GM10266 (cell line): ENCODE results near the gene DIMT1.

Experiments
- DNase-seq: peaks from one replicate; pipeline ENCODE4 v3.0.0; 2012; ENCODE audit errors: extremely low spot score
- TF ChIP-seq, protein P1 (sequence below): IDR thresholded peaks from 2 replicates; pipeline ENCODE4 v1.5.1; 2012; ENCODE audit warnings: mild to moderate bottlenecking, low read depth; ENCODE audit not compliant: control insufficient read depth, insufficient read depth; ENCODE audit errors: missing control alignments

DIMT1 gene

GRCh38 chr5:62385816-62386400 is 17.8 kb downstream of the DIMT1 start:
- TF ChIP-seq, protein P1, sequence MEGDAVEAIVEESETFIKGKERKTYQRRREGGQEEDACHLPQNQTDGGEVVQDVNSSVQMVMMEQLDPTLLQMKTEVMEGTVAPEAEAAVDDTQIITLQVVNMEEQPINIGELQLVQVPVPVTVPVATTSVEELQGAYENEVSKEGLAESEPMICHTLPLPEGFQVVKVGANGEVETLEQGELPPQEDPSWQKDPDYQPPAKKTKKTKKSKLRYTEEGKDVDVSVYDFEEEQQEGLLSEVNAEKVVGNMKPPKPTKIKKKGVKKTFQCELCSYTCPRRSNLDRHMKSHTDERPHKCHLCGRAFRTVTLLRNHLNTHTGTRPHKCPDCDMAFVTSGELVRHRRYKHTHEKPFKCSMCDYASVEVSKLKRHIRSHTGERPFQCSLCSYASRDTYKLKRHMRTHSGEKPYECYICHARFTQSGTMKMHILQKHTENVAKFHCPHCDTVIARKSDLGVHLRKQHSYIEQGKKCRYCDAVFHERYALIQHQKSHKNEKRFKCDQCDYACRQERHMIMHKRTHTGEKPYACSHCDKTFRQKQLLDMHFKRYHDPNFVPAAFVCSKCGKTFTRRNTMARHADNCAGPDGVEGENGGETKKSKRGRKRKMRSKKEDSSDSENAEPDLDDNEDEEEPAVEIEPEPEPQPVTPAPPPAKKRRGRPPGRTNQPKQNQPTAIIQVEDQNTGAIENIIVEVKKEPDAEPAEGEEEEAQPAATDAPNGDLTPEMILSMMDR = no peak
- no peak for DNase-seq

DNA sequence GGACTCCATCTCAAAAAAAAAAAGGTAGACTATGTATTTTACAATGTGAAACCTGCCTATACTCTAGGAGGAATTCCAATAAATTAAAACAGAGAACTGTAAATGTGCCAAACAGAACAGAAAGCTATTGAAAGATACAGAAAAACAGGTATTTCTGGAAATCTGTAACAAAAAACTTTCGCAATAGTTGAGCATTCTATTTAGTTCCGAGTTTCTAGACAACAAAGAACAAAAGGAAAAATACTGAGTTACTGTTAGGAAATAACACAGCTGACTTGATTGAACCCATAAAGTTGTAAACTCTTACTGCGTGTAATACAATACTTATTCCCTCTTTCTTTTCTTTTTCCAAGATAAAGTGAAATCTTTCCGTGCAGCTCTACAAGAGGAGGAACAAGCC is 18.6 kb downstream of the DIMT1 start:
- no peak for DNase-seq
- TF ChIP-seq, protein P1 = no peak

GRCh38 chr5:62376064-62376463 is 27.6 kb downstream of the DIMT1 start:
- TF ChIP-seq, protein P1 = no peak
- DNase-seq = no peak

DNA sequence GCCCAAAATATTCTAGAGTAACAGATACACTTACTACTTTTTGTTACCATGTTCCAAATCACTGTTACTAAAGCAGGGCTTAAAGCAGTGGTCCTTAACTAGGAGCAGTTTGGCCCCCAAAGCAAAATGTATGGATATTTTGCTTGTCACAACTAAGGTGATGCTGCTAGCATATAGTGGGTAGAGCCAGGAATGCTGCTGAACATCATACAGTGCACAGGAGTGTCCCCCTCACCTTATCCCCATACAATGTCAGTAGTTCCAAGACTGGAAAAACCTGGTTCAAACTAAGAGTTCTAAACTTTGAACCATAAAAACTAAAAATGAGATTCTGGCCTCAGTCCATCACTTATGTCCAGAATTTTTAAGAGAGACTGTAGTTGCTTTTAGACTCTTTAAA is 28.1 kb downstream of the DIMT1 start:
- TF ChIP-seq, protein P1 = no peak
- no peak for DNase-seq

- TF ChIP-seq, protein P1 = no peak
- DNase-seq = no peak
Observed at GRCh38 chr5:62374090-62374489, 29.6 kb downstream of the DIMT1 start.

GRCh38 chr5:62373382-62373781 is 30.3 kb downstream of the DIMT1 start:
- DNase-seq = no peak
- TF ChIP-seq, protein P1 = no peak

DNA sequence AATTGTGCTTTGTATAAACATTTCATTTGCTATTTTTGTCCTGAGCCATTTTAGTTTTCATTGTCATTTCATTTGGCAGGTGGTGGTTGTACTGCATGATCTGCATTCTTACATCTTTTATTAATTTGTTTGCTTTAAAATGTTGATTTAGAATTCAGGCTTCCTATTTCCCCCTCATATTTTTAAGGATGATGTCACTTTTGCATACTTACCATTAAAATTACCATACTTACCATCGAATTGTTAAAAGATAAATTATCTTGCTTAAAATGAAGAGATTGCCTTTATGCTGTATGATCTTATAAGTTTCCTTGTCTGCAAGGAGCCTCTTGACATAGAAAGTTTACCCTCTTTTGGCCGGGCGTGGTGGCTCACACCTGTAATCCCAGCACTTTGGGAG is 31.1 kb downstream of the DIMT1 start:
- TF ChIP-seq, protein P1 = no peak
- DNase-seq = no peak
